RCC 7860 (cell line): ENCODE results near the gene MOCOS.
A peak's percentile ranks its signal among the peaks of the same experiment; 100 is the strongest.

ENCODE experiments used
- DNase-seq: peaks from one replicate; pipeline ENCODE4 v3.0.0-alpha.2; 2015; ENCODE audit warnings: low spot score
- FAIRE-seq: peaks from 2 replicates; lab custom pipeline; 2012; peaks lifted over from hg19 to GRCh38; lab: Jason Lieb, UNC

Gene MOCOS

DNA sequence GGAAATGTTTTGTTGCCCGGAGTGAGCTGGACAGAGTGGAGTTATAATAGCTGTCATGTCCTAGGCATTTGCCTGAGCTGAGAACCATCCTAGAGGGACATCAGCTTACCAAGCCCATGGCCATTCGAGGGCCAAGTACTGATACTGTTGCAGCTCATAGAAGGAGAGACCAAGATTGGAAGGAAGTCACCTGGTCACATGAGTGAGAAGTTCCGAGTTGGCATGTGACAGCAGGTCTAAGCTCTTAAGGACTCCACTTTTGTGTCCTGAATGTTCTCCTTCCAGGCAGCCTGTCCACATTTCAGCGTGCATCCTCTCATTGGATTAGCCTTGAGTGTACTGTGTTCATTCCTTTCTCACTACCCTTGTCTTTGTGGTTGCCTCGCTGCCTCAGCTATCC, 114.6 kb downstream of the MOCOS start:
- FAIRE-seq (no peak), DNase-seq (no peak)

DNA sequence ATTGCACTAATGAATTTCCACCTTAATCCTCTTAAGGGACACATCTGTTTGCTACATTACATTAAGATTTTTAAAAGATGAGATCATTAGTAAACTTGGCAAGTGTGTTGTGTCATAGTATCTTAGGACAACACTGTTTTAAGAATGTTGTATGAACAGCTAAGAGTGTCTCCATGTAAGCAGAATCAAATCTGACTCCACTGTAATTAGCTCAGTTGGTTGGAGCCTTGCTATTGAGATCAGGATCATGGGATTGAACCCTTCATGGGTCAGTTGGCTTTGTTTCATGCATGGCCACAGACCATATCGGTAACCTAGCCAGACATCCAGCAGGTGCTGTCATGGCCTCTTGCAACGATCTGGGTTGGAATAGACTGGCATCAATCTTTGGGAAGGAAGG, 115.4 kb downstream of the MOCOS start:
- no peak for DNase-seq
- FAIRE-seq, result no peak

DNA sequence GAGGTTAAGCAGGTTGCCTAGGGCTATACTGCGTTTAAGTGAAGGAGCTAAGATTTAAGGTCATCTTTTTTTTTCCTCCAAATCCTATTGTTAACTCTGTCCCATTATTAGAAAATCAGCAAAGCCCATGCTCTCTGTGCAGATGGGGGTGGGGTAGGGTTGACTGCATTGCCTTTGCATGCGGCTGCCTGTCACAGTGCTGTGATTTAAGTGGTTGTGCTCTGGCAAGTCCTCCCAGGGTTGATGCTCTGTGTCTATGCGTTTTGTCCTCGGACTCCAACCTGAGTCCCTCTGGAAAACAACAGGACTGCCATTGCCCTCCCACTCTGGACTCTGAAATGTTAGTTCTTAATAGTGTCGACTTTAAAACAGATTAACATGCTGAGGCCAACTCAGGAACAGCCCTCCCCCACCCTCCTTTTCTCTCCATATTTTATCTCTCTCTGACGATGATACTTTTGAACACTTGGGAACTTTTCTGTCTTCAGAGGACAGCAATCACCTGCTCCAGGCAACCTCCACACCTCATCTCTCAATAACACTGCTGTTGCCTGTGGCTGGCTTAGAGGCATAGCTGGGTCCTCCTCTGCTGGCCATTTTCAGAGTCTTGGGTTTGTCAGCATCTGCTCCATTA, 116.0 kb downstream of the MOCOS start:
- FAIRE-seq, result no peak

DNA sequence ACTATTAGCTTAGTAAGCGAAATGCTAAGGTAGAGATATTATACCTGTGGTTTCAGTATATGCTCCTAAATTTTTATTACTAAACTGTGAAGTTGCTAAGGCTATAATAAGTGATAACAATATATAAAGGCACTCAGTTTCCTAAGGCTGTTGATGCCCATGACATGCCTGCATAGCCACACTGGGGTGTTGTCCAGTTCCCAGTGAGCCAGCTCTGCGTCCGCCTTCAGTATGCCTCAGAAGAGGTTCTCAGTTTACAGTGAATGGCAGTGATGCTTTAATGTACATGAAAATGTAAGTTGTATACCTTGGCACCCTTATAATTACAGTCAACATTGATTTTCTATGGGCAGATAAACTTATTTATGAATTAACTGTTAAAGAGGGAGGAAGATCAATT, 117.4 kb downstream of the MOCOS start:
- DNase-seq, result no peak
- FAIRE-seq, result no peak

More for the DNA sequence above, 116.0 kb downstream of the MOCOS start:
- no peak for DNase-seq

- DNase-seq, result no peak
- FAIRE-seq, result no peak
These were observed 118.1 kb downstream of the MOCOS start for GRCh38 chr18:36305375-36305774.

GRCh38 chr18:36307513-36307912, 120.2 kb downstream of the MOCOS start:
- FAIRE-seq, result no peak

DNA sequence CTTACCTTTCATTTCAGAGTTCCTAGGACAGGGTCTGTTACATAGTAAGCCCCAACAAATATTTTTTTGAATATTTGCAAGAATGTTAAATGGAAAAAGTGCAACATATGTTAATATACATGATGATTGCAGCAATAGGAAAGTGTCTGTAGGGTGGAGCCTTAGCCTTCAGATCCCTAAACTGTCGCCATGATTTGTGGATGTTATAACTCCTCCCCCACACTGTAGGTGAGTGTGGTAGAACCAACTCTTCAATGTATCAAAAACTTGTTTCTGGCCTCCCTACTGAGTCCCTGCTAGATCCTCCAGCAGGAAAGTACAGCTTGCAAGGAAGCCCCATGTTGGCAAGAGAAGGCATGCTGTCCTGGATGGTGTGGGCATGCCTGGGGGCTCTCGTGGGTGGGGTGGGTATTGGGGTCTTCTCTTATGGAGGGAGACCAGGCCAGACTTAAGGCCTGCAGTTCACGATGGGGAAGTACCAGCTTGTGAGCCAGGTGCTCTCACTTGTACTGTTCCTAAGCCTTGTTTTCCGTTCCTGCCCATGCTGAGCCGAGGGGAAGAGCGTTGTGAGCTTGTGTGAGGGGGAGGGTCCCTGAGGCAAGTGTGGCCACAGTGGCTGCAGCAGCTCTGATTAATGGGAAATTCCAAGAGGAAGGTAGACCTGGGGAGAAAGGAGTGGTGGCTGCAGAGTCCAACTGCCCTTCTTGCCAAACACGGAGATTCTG, 121.6 kb downstream of the MOCOS start:
- FAIRE-seq, result no peak
- DNase-seq, result no peak

More at GRCh38 chr18:36307513-36307912, 120.2 kb downstream of the MOCOS start:
- DNase-seq, result no peak

DNA sequence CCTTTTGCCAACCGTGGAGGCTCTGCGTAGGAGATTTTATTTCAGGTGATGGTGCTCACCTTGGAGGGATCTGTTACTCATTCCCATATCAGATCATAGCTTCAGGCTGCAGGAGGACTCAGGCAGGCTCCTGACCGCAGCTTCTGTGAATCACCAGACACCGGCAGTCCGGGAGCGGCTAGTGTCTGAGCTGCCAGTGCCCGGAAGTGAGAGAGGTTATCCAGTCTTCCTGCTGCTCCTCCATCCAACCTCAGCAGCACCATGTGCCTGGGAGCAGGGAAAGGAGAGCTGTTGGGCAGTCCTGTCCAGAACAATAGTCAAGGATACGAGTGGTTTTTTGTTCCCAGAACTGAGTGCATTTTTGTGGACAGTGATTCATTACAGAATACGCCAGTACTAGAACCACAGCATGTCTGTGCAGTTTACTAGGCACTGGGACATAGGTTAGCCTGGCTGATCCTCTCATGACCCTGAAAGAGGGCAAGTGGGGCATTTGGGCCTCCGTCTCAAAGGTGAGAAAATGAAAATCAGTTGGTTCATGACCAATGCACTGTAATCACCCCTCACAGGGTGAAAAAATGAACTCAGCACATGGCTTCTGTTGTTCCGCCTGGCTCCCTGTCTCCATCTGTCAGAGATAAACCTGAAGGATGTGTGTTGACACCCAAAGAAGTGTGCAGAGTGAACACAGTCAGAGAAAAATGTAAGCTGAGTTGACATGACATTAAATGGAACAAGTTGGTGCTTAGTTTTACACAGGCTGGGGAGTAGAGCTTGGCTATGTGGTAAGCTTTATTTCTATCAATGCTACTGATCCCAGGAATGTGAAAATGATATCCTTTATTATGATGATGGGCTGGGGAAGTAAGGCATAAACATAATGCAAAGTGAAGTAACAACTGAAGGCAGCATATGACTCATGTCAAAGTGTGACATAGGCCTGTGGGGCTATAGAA, 122.4 kb downstream of the MOCOS start:
- FAIRE-seq, result peak; percentile 98
- peak; percentile 99 for DNase-seq

DNA sequence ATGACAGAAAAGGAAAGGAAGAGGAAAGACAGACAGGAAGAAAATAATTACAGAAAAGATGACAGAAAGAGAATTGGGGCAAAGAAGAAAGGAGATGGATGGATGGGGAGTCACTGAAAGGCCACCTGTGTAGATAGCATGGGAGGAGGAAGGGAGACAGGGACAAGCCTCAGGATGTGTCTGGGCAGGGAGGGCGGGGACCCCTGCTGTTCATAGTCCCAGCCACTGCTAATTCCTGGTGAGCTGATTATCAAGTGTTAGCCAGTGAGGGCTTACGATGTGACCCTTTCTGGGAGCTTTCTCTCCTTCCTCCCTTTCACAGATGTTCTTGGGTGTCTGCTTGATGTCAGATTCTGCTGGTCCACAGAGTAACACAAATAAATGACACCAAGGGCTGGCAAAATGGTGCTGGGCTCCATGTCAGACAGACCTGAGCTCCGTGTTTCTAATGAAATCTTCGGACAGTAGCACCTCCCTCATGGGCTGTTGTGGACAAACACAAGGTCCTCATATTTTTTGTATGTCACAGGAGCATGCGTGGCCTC, 123.8 kb downstream of the MOCOS start:
- FAIRE-seq (no peak), DNase-seq (no peak)

- DNase-seq (no peak), FAIRE-seq (no peak)
These were observed 125.6 kb downstream of the MOCOS start for GRCh38 chr18:36312806-36313395.

- FAIRE-seq (no peak), DNase-seq (no peak)
These were observed 126.8 kb downstream of the MOCOS start for GRCh38 chr18:36314098-36314497.

DNA sequence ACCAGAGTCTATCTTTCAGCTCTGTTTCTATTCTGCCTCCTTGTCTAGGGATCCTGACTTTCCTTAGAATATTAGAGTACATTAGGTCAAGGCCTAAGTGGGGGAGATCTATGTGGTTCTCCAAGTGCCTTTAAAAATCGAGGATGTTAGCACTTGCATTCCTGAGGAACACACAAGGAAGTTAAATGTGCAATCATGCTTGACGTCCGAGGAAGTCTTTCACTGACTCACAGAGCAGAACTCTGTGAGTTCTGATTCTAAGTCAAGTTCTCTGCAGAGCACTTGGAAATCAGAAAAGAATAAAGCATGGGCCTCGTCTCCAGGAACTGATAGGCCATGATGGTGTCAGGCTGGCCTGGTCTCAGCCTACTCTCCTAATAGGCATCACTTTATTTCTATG, 127.5 kb downstream of the MOCOS start:
- peak; percentile 90 for DNase-seq
- peak; percentile 97 for FAIRE-seq

DNA sequence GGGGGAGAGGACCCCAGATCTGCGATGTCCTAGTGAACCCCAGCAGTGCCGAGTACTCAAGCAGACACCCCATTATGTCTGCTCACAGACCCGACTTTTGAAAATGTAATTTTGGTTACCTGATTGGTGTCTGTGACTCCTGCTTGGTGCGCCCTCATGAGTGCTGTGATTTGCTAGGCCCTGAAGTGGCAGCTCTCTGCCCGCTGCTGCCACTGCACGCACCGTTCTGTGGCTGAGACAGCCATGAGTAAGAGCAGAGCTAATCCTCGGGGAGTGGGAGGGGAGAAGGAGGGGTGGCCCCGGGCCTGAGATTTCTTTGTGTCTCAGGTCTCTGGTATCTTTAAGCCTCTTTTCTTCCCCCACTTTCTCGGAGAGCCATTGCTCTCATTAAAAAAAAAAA, 128.4 kb downstream of the MOCOS start:
- DNase-seq (peak; percentile 83), FAIRE-seq (peak; percentile 87)

GRCh38 chr18:36316246-36316645, 128.9 kb downstream of the MOCOS start:
- no peak for FAIRE-seq
- DNase-seq, result no peak
